ENCODE measurements around the gene CDHR5.

Gene CDHR5

GRCh38 chr11:643849-644738 is 19.3 kb upstream of the CDHR5 start:
- DNase-seq (ENCODE audit: low read depth), result no peak

DNA sequence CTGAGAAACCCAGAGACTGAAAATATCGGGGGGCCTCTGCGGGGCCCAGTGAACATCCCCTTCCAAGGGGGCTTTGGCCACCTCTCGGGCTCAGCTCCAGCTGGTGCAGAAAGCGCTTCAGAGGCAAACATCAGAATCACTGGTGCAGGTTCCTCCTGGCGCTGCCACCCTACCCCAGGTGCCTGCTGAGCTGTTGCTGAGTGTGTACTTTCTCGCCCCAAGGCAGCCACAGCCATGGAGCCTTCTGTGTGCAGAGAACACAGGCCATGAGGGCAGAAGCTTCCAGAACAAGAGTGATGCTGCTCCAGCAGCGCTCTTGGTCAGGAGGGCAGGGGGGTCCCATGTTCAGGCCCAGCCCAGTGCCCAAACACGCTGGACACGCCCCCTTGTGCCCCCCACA is 18.6 kb upstream of the CDHR5 start:
- DNase-seq (ENCODE audit: low read depth), result no peak

DNA sequence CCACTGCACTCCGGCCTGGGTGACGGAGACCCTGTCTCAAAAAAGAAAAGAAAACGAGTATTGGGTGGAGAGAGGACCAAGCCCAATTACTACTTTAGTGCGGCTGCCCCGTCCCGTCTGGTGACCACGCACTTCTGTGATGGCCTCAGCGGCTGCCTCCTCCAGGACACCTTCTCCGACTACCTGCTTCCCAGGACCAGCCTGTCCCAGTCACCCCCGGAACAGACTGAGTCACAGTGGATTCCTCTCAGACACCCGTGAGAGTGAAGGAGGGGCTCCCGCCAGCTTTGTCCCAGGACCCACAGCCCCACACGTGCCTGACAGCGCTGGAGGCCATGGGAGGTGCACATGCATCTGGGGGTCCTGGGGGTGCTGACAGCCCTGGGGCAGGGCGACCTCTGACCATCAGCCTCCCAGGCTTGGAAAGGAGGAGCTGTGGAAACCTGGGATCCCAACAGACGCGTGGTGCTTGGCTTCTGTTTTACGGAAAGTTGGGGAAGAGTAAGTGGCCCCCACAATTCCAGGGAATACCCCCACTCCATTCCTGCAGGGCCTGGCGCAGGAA is 17.1 kb upstream of the CDHR5 start:
- DNase-seq (ENCODE audit: low read depth), result no peak

GRCh38 chr11:640021-640706 is 15.4 kb upstream of the CDHR5 start:
- DNase-seq (ENCODE audit: low read depth), result no peak

GRCh38 chr11:639332-639955 is 14.7 kb upstream of the CDHR5 start:
- no peak for DNase-seq (ENCODE audit: low read depth)

DNA sequence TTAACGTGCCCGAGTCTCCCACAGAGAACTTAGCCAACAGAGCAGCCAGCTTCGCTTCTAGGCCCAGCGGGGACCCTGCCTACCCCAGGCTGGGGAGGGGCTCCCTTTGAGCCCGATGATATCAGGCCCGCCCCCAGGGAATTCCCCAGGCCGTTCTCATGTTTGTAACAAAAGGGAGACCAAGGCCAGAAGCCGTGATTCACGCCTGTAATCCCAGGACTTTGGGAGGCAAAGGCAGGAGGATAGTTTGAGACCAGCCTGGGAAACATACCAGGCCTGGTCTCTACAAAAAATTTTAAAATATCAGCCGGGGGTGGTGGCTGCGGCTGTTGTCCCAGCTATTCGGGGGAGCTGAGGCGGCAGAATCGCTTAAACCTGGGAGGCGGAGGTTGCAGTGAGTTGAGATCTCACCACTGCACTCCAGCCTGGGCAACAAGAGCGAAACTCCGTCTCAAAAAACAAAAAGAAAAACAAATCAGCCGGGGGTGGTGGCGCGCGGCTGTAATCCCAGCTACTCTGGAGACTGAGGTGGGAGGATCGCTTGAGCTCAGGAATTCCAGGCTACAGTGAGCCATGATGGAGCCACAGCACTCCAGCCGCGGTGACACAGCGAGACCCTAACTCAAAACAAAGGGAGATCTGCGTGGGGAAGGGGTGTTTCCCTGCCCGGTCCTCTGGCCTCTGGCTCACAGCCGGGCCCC is 14.0 kb upstream of the CDHR5 start:
- no peak for DNase-seq (ENCODE audit: low read depth)

- DNase-seq (ENCODE audit: low read depth), result no peak
Measured at GRCh38 chr11:637593-638521, 13.1 kb upstream of the CDHR5 start.

- DNase-seq (ENCODE audit: low read depth), result no peak
Measured at GRCh38 chr11:637333-637592, 12.5 kb upstream of the CDHR5 start.

- DNase-seq (ENCODE audit: low read depth), result no peak
Measured at GRCh38 chr11:636511-637332, 12.0 kb upstream of the CDHR5 start, which contains the start of gene DRD4. TSS of gene DRD4 (plus strand) at chr11:637269. CDS start at chr11:637305, 36 bp downstream.

GRCh38 chr11:635945-636510 is 11.3 kb upstream of the CDHR5 start:
- no peak for DNase-seq (ENCODE audit: low read depth)

GRCh38 chr11:630871-631270 is 6.1 kb upstream of the CDHR5 start:
- no peak for DNase-seq (ENCODE audit: low read depth)

- no peak for DNase-seq (ENCODE audit: low read depth)
Measured at GRCh38 chr11:629237-629583, 4.5 kb upstream of the CDHR5 start.

DNA sequence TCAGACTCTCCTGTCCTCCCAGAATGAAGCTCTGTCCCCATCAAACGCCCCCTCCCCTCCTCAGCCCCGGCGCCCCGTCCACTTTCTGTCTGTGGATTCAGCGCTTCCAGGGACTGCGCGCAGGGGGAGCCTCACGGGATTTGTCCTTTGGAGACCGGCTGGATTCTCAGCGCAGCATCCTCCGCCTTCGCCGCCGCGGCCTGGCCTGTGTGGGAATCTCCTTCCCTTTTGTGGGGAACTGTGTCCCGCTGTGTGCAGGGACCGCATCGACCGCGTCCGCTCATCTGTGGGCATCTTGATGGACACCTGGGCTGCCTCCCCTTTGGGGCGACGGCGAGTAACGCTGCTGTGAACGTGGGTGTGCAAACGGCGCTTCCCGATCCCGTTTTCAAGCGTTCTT is 3.3 kb upstream of the CDHR5 start:
- no peak for DNase-seq (ENCODE audit: low read depth)

DNA sequence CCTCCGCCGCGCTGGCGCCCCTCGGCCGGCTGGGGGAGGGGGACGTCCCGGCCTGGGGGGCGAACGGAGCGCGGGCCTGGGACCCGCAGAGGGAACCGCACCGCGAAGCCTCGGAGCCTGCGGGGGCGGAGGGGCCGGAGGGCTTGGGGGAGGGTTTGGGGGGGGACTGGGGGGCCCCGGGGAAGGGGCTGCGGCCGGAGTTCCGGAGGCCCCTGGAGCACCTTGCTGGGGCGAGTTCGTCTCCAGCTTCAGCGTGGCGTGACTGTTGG is 2.5 kb upstream of the CDHR5 start:
- DNase-seq (ENCODE audit: low read depth), result no peak

DNA sequence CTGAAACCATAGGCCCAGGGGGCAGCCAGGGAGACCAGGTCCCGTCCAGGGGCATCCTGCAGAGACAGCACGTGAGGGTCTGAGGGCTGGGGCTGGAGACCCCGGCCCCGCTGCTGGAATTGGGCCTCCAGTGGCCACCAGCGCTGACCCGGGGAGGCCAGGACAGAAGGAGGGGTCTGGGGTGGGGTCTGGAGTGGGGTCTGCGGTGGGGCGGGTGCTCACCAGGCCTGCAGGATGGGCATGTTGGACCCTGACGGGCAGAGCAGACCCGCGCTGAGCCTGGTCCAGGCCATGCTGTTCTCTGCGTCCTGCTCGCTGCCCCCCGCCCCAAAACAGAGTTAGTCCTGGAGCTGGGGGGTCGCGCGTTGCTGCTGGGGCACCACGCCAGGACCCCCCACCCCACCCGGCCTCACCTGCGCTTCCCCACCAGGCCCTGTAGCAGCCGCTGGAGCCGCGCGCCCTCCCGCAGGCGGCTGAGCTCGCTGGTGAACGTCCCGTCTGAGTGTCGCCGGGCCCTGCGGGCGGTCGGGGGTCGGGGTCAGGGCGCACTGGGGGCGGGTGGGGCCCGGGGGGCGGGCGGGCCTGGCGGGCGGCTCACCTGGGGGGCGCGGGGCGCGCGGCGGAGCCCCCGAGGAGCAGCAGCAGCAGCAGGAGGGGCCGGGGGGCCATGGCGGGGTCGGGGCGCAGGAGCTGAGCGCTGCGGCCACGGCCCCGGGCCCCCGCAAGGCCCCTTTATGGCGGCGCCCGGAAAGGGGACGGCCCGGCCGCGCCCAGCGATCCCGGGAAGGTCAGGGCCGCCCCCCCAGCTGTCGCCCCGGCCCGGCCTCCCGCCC is 1.9 kb upstream of the CDHR5 start, which contains the start of gene SCT:
Gene SCT, minus strand, starts transcription at position 707 of the 833 bp plus-strand sequence. Its CDS starts 38 bp downstream, at position 669.
- DNase-seq (ENCODE audit: low read depth), result no peak

DNA sequence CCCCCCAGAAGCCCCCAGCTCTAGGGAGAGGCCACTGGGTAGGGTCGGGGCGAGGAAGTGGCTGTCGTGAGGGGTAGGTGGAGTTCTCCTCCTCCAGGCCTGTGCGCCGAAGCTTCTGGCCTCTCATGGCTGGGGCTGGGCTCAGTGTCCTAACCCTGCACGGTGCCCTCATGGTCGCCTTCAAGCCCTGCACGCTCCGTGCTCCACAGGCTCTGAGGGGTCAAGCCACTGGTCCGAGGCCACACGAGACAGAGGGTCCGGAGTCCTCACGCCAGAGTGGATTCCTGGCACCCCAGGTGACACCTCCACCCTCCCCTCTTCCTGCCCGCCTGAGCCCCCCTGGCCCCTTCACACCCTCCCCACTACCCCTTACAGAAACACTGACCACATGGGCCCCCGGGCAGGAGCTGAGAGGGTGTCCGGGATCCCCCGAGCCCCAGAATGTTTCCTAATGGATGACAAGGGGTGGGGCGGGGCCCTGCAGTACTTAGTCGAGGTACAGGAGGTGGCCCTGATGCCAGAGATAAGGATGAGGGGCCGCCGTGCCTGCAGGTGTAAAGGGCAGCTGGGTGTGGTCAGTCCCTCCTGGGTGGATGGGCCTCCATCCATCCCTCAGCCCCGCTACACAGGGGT is 997 bp upstream of the CDHR5 start:
- no peak for DNase-seq (ENCODE audit: low read depth)

DNA sequence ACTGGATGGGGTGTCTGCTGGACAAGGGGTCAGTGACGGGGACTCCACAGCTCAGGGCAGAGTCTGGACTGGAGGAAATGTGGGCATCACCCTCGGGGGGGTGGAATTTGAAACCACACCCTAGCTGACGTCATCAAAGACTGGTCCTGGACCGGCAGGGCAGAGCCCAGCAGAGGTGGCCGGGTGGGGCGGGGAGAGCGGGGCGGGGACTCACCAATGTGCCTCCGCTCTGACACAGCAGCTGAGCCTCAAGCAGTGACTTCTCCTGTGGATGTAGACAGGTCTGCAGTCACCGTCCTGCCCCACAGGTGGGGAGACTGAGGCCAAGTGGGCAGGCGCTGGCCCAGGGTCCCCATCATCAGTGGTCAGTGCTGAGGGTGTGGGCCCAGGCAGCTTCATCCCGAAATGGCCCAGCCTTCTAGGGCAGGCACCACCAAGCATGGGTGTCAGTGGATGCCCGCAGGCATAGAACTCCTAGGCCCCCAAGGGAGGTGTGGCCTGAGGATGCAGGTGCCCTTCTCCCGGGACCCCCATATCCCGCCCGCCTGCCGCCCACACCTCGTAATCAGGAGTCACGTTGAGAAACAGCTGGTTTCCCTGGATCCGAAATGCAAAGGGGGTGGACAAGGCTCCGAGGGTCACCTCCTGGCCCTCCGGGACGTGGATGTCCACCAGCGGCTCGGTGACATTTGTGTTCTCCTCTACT is 603 bp downstream of the CDHR5 start:
- no peak for DNase-seq (ENCODE audit: low read depth)

DNA sequence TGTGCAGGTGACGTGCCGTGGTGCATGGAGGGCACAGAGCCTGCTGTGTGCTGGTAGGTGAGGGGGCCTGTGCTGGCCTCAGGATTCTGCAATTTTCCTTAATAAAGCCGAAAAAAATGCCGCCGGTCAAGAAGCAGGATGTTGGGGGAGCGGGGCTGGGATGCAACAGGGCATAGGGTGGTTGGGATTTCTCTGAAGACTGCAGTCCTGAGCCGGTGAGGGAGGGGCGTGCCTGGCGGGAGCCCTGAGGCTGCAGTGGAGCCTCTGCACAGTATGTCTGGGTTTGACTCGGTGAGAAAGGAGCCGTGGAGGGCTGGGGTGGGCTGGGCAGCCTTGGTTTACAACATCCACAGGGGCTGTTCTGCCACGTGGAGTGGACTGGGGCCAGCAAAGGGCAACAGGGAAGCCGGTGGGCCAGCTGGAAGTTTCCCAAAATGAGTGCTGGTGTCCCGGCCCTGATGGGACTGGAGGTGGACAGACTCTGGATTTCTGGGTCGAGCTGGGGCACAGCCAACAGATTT is 1.3 kb downstream of the CDHR5 start:
- DNase-seq (ENCODE audit: low read depth), result no peak

Measured in CMK (cell line).